HG02798 (cell line): ENCODE data around the gene OR7G1.
"Not testable (repeated sequence)": the region's sequence is repeated elsewhere in the genome, so short reads cannot be mapped to it uniquely, and the experiment has no call there.

Source experiments
- ATAC-seq: cut with Tn5 transposase; IDR thresholded peaks from one replicate; pipeline ENCODE4 v1.9.1; 2021; ENCODE audit warnings: mild to moderate bottlenecking; ENCODE audit not compliant: unreplicated experiment, poor library complexity

The OR7G1 gene

GRCh38 chr19:9086761-9087160 is 28.8 kb downstream of the OR7G1 start, which contains the start of gene OR1M1:
TSS of gene OR1M1 (plus strand) at chr19:9087061. CDS start at chr19:9093245, 6,184 bp downstream.
- no peak for ATAC-seq

GRCh38 chr19:9078651-9079050 is 36.9 kb downstream of the OR7G1 start:
- ATAC-seq: no peak

- ATAC-seq: no peak
Observed at GRCh38 chr19:9076901-9077300, 38.7 kb downstream of the OR7G1 start.

GRCh38 chr19:9075064-9075949 is 40.3 kb downstream of the OR7G1 start:
- ATAC-seq: no peak

- no peak for ATAC-seq
Observed at GRCh38 chr19:9073806-9074205, 41.8 kb downstream of the OR7G1 start.

GRCh38 chr19:9071720-9072119 is 43.8 kb downstream of the OR7G1 start:
- not testable (repeated sequence) for ATAC-seq

GRCh38 chr19:9070066-9070465 is 45.5 kb downstream of the OR7G1 start:
- ATAC-seq: no peak

- no peak for ATAC-seq
Observed at GRCh38 chr19:9065457-9066014, 50.0 kb downstream of the OR7G1 start.
